HG02759 (cell line): ENCODE data around the gene LRRN3.

Experiments used
- ATAC-seq: cut with Tn5 transposase; IDR thresholded peaks from one replicate; pipeline ENCODE4 v1.9.1; 2021; ENCODE audit warnings: mild to moderate bottlenecking, moderate library complexity; ENCODE audit not compliant: unreplicated experiment

The LRRN3 gene

GRCh38 chr7:111103678-111104274 lies 12.8 kb downstream of the LRRN3 start:
- ATAC-seq = peak; percentile 63

GRCh38 chr7:111104710-111105109 lies 13.8 kb downstream of the LRRN3 start:
- ATAC-seq = no peak

- no peak for ATAC-seq
Measured at GRCh38 chr7:111105269-111105668, 14.3 kb downstream of the LRRN3 start.

- ATAC-seq = no peak
Measured at GRCh38 chr7:111107579-111107978, 16.7 kb downstream of the LRRN3 start.

- no peak for ATAC-seq
Measured at GRCh38 chr7:111108000-111108399, 17.1 kb downstream of the LRRN3 start.

GRCh38 chr7:111108496-111108895 lies 17.6 kb downstream of the LRRN3 start:
- ATAC-seq = no peak

GRCh38 chr7:111112439-111112838 lies 21.5 kb downstream of the LRRN3 start:
- no peak for ATAC-seq

- ATAC-seq = peak; percentile 80
Measured at GRCh38 chr7:111113263-111114017, 22.5 kb downstream of the LRRN3 start.

- no peak for ATAC-seq
Measured at GRCh38 chr7:111115966-111116365, 25.0 kb downstream of the LRRN3 start.

- no peak for ATAC-seq
Measured at GRCh38 chr7:111126987-111127386, 36.1 kb downstream of the LRRN3 start.

- ATAC-seq = no peak
Measured at GRCh38 chr7:111129435-111129834, 38.5 kb downstream of the LRRN3 start.

GRCh38 chr7:111132833-111133232 lies 41.9 kb downstream of the LRRN3 start:
- no peak for ATAC-seq

- ATAC-seq = peak; percentile 86
Measured at GRCh38 chr7:111137296-111138192, 46.6 kb downstream of the LRRN3 start.

- peak; percentile 96 for ATAC-seq
Measured at GRCh38 chr7:111138193-111138569, 47.3 kb downstream of the LRRN3 start.

GRCh38 chr7:111138586-111138985 lies 47.7 kb downstream of the LRRN3 start:
- no peak for ATAC-seq

- no peak for ATAC-seq
Measured at GRCh38 chr7:111140091-111140865, 49.4 kb downstream of the LRRN3 start.

GRCh38 chr7:111145472-111145871 lies 54.5 kb downstream of the LRRN3 start:
- ATAC-seq = no peak

GRCh38 chr7:111146136-111146535 lies 55.2 kb downstream of the LRRN3 start:
- ATAC-seq = no peak

- ATAC-seq = no peak
Measured at GRCh38 chr7:111147708-111148533, 57.0 kb downstream of the LRRN3 start.

GRCh38 chr7:111150709-111151108 lies 59.8 kb downstream of the LRRN3 start:
- no peak for ATAC-seq
